HL-60 (cell line): Measurements from ENCODE around the gene GIMD1.
A peak's percentile ranks its signal among the peaks of the same experiment; 100 is the strongest.

Experiments
- DNase-seq, 2 experiments: peaks; one replicate each; pipeline ENCODE4 v3.0.0-alpha.2; 2010 to 2020; ENCODE audit warnings: low read depth in 1 of 2, low spot score in 1 of 2
- H3K27ac ChIP-seq: fragments of 250-450 bp; sonication (Bioruptor Pico); replicated peaks from 2 replicates; pipeline ENCODE4 v1.5.1; 2020; ENCODE audit warnings: mild to moderate bottlenecking, moderate library complexity
- H3K27me3 ChIP-seq: fragments of 250-450 bp; sonication (Bioruptor Pico); 2 replicates; pipeline ENCODE4 v1.5.1; 2021; ENCODE audit warnings: mild to moderate bottlenecking, moderate library complexity; ENCODE audit not compliant: insufficient read depth, poor library complexity, severe bottlenecking
- H3K4me3 ChIP-seq: replicated peaks from 2 replicates; pipeline ENCODE4 v1.5.1; 2011; ENCODE audit warnings: mild to moderate bottlenecking, control low read depth, low read length; ENCODE audit not compliant: insufficient read depth
- GABPA ChIP-seq: IDR thresholded peaks from 2 replicates; pipeline ENCODE4 v1.6.1; 2012; ENCODE audit warnings: low read depth
- POLR2AphosphoS5 ChIP-seq: IDR thresholded peaks from 2 replicates; pipeline ENCODE4 v1.6.1; 2012; ENCODE audit warnings: low read depth
- SPI1 ChIP-seq: IDR thresholded peaks from 2 replicates; pipeline ENCODE4 v1.6.1; 2012; ENCODE audit warnings: low read depth, mild to moderate bottlenecking, borderline replicate concordance
- TF ChIP-seq, protein P1 (sequence below): IDR thresholded peaks from 2 replicates; pipeline ENCODE4 v1.6.1; 2012; ENCODE audit warnings: low read depth; ENCODE audit not compliant: insufficient replicate concordance
- TF ChIP-seq, protein P2 (sequence below): IDR thresholded peaks from one replicate; pipeline ENCODE4 v1.5.1; 2011; ENCODE audit warnings: low read length, control low read depth, inconsistent platforms; ENCODE audit not compliant: insufficient read depth

The GIMD1 gene

DNA sequence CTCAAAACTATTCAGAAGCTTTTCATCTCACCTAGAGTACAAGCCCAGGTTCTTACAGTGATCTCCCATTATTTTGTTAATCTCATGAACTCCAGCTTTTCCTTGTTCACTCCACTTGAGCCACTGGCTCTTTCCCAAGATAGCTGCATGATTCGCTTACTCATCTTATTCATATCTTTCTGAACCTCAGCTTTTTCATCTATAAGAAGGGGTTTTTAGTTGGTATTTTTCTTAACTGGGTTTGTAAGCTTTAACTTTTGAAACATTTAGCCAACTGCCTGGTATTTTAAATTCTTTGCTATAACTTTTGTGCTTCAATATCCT is 24.0 kb downstream of the GIMD1 start:
- TF ChIP-seq GABPA (no peak), SPI1 (no peak), POLR2AphosphoS5 (no peak)
- TF ChIP-seq, protein P1, sequence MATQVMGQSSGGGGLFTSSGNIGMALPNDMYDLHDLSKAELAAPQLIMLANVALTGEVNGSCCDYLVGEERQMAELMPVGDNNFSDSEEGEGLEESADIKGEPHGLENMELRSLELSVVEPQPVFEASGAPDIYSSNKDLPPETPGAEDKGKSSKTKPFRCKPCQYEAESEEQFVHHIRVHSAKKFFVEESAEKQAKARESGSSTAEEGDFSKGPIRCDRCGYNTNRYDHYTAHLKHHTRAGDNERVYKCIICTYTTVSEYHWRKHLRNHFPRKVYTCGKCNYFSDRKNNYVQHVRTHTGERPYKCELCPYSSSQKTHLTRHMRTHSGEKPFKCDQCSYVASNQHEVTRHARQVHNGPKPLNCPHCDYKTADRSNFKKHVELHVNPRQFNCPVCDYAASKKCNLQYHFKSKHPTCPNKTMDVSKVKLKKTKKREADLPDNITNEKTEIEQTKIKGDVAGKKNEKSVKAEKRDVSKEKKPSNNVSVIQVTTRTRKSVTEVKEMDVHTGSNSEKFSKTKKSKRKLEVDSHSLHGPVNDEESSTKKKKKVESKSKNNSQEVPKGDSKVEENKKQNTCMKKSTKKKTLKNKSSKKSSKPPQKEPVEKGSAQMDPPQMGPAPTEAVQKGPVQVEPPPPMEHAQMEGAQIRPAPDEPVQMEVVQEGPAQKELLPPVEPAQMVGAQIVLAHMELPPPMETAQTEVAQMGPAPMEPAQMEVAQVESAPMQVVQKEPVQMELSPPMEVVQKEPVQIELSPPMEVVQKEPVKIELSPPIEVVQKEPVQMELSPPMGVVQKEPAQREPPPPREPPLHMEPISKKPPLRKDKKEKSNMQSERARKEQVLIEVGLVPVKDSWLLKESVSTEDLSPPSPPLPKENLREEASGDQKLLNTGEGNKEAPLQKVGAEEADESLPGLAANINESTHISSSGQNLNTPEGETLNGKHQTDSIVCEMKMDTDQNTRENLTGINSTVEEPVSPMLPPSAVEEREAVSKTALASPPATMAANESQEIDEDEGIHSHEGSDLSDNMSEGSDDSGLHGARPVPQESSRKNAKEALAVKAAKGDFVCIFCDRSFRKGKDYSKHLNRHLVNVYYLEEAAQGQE: no peak
- TF ChIP-seq, protein P2, sequence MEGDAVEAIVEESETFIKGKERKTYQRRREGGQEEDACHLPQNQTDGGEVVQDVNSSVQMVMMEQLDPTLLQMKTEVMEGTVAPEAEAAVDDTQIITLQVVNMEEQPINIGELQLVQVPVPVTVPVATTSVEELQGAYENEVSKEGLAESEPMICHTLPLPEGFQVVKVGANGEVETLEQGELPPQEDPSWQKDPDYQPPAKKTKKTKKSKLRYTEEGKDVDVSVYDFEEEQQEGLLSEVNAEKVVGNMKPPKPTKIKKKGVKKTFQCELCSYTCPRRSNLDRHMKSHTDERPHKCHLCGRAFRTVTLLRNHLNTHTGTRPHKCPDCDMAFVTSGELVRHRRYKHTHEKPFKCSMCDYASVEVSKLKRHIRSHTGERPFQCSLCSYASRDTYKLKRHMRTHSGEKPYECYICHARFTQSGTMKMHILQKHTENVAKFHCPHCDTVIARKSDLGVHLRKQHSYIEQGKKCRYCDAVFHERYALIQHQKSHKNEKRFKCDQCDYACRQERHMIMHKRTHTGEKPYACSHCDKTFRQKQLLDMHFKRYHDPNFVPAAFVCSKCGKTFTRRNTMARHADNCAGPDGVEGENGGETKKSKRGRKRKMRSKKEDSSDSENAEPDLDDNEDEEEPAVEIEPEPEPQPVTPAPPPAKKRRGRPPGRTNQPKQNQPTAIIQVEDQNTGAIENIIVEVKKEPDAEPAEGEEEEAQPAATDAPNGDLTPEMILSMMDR: no peak
- no peak overlapping the region for H3K4me3 ChIP-seq
- DNase-seq: no peak
- H3K27ac ChIP-seq: no peak overlapping the region
- H3K27me3 ChIP-seq: no peaks in the 10 kb centered on the region

DNA sequence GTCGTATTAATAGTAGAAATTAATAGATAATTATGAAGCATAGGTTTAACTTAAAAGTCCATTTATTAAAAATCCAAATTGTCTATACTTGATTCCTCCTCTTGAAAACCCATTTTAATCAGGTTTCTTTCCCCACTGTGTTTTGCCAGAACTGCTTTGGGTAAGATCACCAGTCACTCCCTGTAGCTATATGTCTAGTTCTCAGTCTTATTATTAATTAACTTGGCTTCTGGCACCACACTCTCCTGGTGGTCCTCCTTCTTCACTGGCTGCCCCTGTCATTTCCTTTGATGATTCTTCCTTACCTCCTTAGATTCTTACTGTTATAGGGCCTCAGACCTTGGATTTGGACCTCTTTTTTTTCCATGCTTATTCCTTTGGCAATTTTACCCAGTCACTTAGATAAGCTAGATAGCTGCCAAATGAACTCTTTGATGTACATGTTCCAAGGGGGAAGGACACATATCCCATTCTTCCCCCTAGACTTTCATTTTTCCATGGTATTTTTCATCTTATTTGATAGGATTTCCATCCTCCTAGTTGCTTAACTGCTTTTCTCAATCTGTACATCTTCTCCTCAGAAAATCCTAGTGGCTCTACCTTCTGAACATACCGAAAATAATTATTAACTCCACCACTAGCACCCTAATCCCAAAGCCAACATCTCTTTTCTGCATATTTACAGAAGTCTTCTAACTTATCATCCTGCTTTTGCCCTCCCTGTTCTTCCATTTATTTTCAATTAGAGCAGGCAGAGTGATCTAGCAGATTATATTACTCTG is 24.5 kb downstream of the GIMD1 start:
- H3K27me3 ChIP-seq: no peaks in the 10 kb centered on the region
- H3K27ac ChIP-seq: no peak overlapping the region
- no peak for TF ChIP-seq GABPA
- DNase-seq: no peak
- no peak overlapping the region for H3K4me3 ChIP-seq

DNA sequence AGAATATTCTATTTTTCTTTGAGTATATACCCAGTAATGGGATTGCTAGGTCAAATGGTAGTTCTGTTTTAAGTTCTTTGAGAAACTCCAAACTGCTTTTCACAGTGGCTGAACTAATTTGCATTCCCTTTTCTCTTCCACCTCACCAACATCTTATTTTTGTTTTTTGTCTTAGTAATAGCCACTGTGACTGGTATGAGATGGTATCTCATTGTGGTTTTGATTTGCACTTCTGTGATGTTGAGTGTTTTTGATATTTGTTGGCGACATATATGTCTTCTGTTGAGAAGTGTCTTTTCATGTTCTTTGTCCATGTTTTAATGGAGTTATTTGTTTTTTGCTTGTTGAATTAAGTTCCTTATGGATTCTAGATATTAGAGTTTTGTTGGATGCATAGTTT is 27.8 kb downstream of the GIMD1 start:
- Histone ChIP-seq H3K4me3 (no peak overlapping the region), H3K27ac (no peak overlapping the region), H3K27me3 (no peaks in the 10 kb centered on the region)
- TF ChIP-seq, protein P2: no peak
- TF ChIP-seq GABPA (no peak), POLR2AphosphoS5 (no peak), SPI1 (no peak)
- TF ChIP-seq, protein P1: no peak
- DNase-seq: no peak

DNA sequence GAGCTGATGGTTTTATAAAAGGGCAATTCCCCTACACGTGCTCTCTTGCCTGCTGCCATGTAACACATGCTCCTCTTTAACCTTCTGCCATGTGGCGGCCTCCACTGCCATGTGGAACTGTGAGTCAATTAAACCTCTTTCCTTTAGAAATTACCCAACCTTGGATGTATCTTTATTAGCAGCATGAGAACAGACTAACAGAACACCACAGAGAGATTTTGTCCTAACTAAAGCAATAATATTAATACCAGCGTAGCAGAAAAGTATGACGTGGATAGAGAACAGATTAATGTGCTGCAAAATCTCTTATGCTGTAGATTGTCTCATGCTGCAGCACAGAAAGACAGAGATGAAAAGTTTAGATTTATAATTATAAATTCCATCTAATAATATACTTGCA is 29.1 kb downstream of the GIMD1 start:
- no peaks in the 10 kb centered on the region for H3K27me3 ChIP-seq
- H3K27ac ChIP-seq: no peak overlapping the region
- peak in 1 of 2 experiments; percentile 13 for DNase-seq
- TF ChIP-seq, protein P2: no peak
- no peak for TF ChIP-seq GABPA
- no peak for TF ChIP-seq POLR2AphosphoS5
- no peak for TF ChIP-seq SPI1
- TF ChIP-seq, protein P1: no peak
- no peak overlapping the region for H3K4me3 ChIP-seq
